ENCODE measurements around the gene TRPC1.
A peak's percentile ranks its signal among the peaks of the same experiment; 100 is the strongest.

The TRPC1 gene

DNA sequence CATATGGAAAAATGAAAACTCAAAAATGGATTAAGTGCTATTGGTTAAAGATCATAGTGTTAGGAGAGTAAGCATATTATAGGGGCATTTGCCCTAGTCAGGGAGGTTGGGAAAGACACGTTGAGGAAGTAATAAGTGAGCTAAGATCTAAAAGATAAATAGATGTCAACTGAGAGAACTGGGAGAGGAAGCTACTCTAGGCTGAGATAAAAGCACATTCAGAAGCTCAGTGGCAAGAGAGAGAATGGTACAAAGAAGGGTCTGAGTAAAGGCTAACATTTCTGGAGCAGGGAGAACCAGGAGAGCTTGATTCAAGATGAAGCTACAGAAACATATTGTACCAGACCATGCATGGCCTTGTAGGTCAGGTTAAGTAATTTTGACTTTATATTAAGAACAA lies 63.9 kb downstream of the TRPC1 start:
- no peak for TF ChIP-seq YY1 (IDR thresholded peaks at IDR 0.05; ENCODE audit: insufficient read depth, insufficient read length)
- no peak for TF ChIP-seq ZNF274 (IDR thresholded peaks at IDR 0.05; ENCODE audit: low read depth, low read length)
- no peak for TF ChIP-seq SUZ12 (IDR thresholded peaks at IDR 0.05; ENCODE audit: extremely low read depth, insufficient read depth, insufficient read length)
- DNase-seq (ENCODE audit: low read depth, low spot score) = no peak
- Histone ChIP-seq H3K4me3 (ENCODE audit: insufficient read length, low read depth) (no peak overlapping the region), H3K9ac (ENCODE audit: insufficient read length, low read depth) (no peak overlapping the region), H3K27me3 (ENCODE audit: insufficient read depth, insufficient read length) (no peaks in the 10 kb centered on the region), H3K4me1 (ENCODE audit: insufficient read depth, insufficient read length) (no peaks in the 10 kb centered on the region), H3K36me3 (ENCODE audit: insufficient read depth, insufficient read length, low read length) (peaks cover 2% of the 10 kb centered on the region), H3K9me3 (ENCODE audit: insufficient read depth, low read length) (no peaks in the 10 kb centered on the region)

DNA sequence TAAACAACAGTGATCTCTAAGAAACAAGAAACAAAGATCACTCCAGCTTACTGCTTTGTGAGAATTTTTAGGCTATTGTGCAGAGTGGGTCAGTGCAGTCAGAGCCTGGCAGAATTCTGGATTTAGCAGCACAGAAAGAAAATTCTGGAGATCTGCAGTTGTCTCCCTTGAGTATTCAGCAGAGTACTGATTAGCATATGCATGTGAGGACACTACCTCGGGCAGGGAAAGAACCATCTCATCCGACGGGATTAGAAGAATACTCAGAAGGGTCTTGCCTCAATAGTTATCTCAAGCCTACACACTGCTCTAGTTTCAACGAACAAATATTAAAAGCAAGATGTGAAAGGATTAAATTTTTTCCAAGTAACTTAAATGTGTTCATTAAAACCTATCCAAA lies 70.7 kb downstream of the TRPC1 start:
- DNase-seq (ENCODE audit: low read depth, low spot score) = peak; percentile 5
- Histone ChIP-seq H3K4me3 (ENCODE audit: insufficient read length, low read depth) (no peak overlapping the region), H3K9ac (ENCODE audit: insufficient read length, low read depth) (no peak overlapping the region), H3K36me3 (ENCODE audit: insufficient read depth, insufficient read length, low read length) (peaks cover 4% of the 10 kb centered on the region), H3K9me3 (ENCODE audit: insufficient read depth, low read length) (no peaks in the 10 kb centered on the region), H3K27me3 (ENCODE audit: insufficient read depth, insufficient read length) (no peaks in the 10 kb centered on the region), H3K4me1 (ENCODE audit: insufficient read depth, insufficient read length) (no peaks in the 10 kb centered on the region)
- TF ChIP-seq YY1 (IDR thresholded peaks at IDR 0.05; ENCODE audit: insufficient read depth, insufficient read length) (no peak), ZNF274 (IDR thresholded peaks at IDR 0.05; ENCODE audit: low read depth, low read length) (no peak), SUZ12 (IDR thresholded peaks at IDR 0.05; ENCODE audit: extremely low read depth, insufficient read depth, insufficient read length) (no peak)

DNA sequence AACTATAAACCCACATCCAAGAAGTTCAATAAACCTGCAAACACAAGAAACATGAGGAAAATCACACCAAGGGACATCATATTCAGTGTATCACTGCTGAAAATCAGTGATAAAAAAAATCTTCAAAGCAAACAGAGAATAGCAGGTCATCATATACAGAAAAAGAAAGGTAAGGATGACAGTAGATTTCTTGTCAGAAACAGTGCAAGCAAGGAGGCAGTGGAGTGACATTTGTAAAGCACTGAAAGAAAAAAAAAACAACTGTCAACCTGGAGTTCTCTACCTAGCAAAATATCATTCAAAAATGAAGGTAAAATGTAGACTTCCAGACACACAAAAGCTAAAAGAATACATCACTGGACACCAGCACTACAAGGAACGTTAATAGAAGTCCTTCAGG lies 71.5 kb downstream of the TRPC1 start:
- peaks cover 4% of the 10 kb centered on the region for H3K36me3 ChIP-seq (ENCODE audit: insufficient read depth, insufficient read length, low read length)
- TF ChIP-seq SUZ12 (IDR thresholded peaks at IDR 0.05; ENCODE audit: extremely low read depth, insufficient read depth, insufficient read length) (no peak), ZNF274 (IDR thresholded peaks at IDR 0.05; ENCODE audit: low read depth, low read length) (no peak), YY1 (IDR thresholded peaks at IDR 0.05; ENCODE audit: insufficient read depth, insufficient read length) (no peak)
- H3K9ac ChIP-seq (ENCODE audit: insufficient read length, low read depth) = no peak overlapping the region
- H3K4me1 ChIP-seq (ENCODE audit: insufficient read depth, insufficient read length) = no peaks in the 10 kb centered on the region
- no peak for DNase-seq (ENCODE audit: low read depth, low spot score)
- no peaks in the 10 kb centered on the region for H3K27me3 ChIP-seq (ENCODE audit: insufficient read depth, insufficient read length)
- no peaks in the 10 kb centered on the region for H3K9me3 ChIP-seq (ENCODE audit: insufficient read depth, low read length)
- H3K4me3 ChIP-seq (ENCODE audit: insufficient read length, low read depth) = no peak overlapping the region

DNA sequence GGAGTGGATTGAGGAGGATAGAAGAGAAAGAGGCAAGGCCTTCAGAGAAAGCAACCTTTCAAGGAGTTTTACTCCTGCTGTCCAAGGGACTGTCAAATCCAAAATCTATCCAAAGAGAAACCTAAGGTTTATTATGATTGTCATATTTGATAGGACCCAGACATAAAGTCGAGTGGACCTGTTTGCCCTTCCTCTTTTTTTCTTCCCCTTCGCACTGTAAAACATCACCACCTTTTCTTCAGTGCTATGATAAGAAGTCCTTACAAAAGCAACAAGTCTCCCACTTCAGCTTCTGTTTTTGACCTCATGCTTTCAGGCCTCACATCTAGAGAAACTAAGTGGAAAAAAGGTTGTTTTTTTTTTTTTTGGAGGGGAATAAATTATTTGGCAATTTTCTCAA lies 73.0 kb downstream of the TRPC1 start:
- no peaks in the 10 kb centered on the region for H3K9me3 ChIP-seq (ENCODE audit: insufficient read depth, low read length)
- H3K4me1 ChIP-seq (ENCODE audit: insufficient read depth, insufficient read length) = no peaks in the 10 kb centered on the region
- H3K4me3 ChIP-seq (ENCODE audit: insufficient read length, low read depth) = no peak overlapping the region
- DNase-seq (ENCODE audit: low read depth, low spot score) = no peak
- H3K36me3 ChIP-seq (ENCODE audit: insufficient read depth, insufficient read length, low read length) = peaks cover 4% of the 10 kb centered on the region
- H3K27me3 ChIP-seq (ENCODE audit: insufficient read depth, insufficient read length) = no peaks in the 10 kb centered on the region
- TF ChIP-seq ZNF274 (IDR thresholded peaks at IDR 0.05; ENCODE audit: low read depth, low read length) (no peak), YY1 (IDR thresholded peaks at IDR 0.05; ENCODE audit: insufficient read depth, insufficient read length) (no peak), SUZ12 (IDR thresholded peaks at IDR 0.05; ENCODE audit: extremely low read depth, insufficient read depth, insufficient read length) (no peak)
- H3K9ac ChIP-seq (ENCODE audit: insufficient read length, low read depth) = no peak overlapping the region

DNA sequence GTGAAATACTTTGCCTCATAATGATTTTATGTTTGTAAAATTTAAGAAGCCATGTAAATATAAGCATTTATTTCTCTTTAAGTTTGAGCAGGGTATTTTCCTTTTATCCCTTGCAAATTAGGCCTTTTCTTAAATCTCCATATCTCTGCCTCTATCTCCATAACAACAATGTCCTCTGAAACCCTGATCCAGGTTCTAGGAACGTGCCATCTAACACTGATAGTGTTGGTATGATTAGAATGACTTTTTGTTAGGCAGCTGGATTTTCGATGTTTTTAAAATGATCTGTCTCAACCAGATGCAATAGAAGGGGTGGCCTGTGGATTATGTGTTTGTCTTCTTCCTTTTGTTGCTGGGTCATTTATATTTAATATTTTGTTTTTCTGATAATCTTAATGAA lies 77.9 kb downstream of the TRPC1 start:
- Histone ChIP-seq H3K36me3 (ENCODE audit: insufficient read depth, insufficient read length, low read length) (peaks cover 18% of the 10 kb centered on the region), H3K4me3 (ENCODE audit: insufficient read length, low read depth) (no peak overlapping the region), H3K27me3 (ENCODE audit: insufficient read depth, insufficient read length) (no peaks in the 10 kb centered on the region), H3K9me3 (ENCODE audit: insufficient read depth, low read length) (no peaks in the 10 kb centered on the region), H3K9ac (ENCODE audit: insufficient read length, low read depth) (no peak overlapping the region), H3K4me1 (ENCODE audit: insufficient read depth, insufficient read length) (no peaks in the 10 kb centered on the region)
- no peak for DNase-seq (ENCODE audit: low read depth, low spot score)
- TF ChIP-seq YY1 (IDR thresholded peaks at IDR 0.05; ENCODE audit: insufficient read depth, insufficient read length) = no peak
- TF ChIP-seq ZNF274 (IDR thresholded peaks at IDR 0.05; ENCODE audit: low read depth, low read length) = no peak
- TF ChIP-seq SUZ12 (IDR thresholded peaks at IDR 0.05; ENCODE audit: extremely low read depth, insufficient read depth, insufficient read length) = no peak

DNA sequence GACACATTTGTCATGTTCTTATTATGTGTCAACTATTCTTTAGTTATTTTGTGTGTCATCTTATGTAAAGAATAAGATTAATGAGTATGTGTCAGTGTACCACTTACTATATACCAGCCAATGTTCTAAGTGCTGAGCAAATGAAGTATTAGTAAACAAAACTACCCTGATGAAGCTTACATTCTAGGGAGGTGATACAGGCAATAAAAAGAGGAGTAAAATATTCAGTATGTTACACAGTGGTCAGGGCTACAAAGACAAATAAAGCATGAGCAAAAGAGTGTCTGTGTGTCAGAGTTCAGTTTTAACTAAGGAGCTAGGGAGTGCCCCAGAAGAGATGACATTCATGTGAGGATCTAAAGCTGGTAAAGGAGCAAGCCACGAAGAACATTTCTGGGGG lies 79.1 kb downstream of the TRPC1 start:
- no peak for TF ChIP-seq SUZ12 (IDR thresholded peaks at IDR 0.05; ENCODE audit: extremely low read depth, insufficient read depth, insufficient read length)
- TF ChIP-seq ZNF274 (IDR thresholded peaks at IDR 0.05; ENCODE audit: low read depth, low read length) = no peak
- TF ChIP-seq YY1 (IDR thresholded peaks at IDR 0.05; ENCODE audit: insufficient read depth, insufficient read length) = no peak

DNA sequence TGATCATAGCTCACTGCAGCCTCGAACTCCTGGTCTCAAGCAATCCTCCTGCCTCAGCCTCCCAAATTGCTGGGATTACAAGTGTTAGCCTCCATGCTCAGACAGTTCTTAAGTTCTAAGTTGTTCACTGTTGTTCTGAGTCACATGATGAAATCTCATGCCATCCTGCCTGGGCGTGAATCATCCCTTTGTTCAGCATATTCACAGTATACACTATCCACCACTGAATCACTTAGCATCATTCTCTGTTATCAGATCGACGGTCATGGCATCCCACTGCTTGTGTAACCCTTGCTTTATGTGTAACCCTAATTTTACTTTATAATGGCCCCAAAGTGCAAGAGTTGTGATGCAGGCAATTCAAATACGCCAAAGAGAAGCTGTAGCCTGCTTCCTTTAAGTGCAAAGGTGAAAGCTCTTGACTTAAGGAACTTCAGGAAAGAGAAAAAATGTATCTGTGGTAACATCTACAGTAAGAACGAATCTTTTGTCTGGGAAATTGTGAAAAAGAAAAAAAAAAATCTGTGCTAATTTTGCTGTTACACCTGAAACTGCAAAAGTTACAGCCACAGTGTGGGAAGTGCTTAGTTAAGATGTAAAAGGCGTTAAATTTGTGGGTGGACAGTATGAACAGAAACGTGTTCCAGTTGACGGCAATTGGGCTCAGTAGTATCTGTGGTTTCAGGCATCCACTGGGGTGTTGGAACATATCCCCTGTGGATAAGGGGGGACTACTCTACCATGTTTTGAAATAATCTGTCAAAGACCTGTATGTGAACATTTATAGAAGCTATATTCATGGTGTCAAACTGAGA lies 84.5 kb downstream of the TRPC1 start:
- Histone ChIP-seq H3K9ac (ENCODE audit: insufficient read length, low read depth) (no peak overlapping the region), H3K4me1 (ENCODE audit: insufficient read depth, insufficient read length) (no peaks in the 10 kb centered on the region), H3K4me3 (ENCODE audit: insufficient read length, low read depth) (no peak overlapping the region), H3K36me3 (ENCODE audit: insufficient read depth, insufficient read length, low read length) (peaks cover 20% of the 10 kb centered on the region), H3K27me3 (ENCODE audit: insufficient read depth, insufficient read length) (no peaks in the 10 kb centered on the region), H3K9me3 (ENCODE audit: insufficient read depth, low read length) (no peaks in the 10 kb centered on the region)
- TF ChIP-seq SUZ12 (IDR thresholded peaks at IDR 0.05; ENCODE audit: extremely low read depth, insufficient read depth, insufficient read length) = no peak
- no peak for TF ChIP-seq YY1 (IDR thresholded peaks at IDR 0.05; ENCODE audit: insufficient read depth, insufficient read length)
- no peak for TF ChIP-seq ZNF274 (IDR thresholded peaks at IDR 0.05; ENCODE audit: low read depth, low read length)
- no peak for DNase-seq (ENCODE audit: low read depth, low spot score)

More for the DNA sequence above, 79.1 kb downstream of the TRPC1 start:
- no peak for DNase-seq (ENCODE audit: low read depth, low spot score)
- no peaks in the 10 kb centered on the region for H3K4me1 ChIP-seq (ENCODE audit: insufficient read depth, insufficient read length)
- H3K9ac ChIP-seq (ENCODE audit: insufficient read length, low read depth) = no peak overlapping the region
- peaks cover 18% of the 10 kb centered on the region for H3K36me3 ChIP-seq (ENCODE audit: insufficient read depth, insufficient read length, low read length)
- H3K4me3 ChIP-seq (ENCODE audit: insufficient read length, low read depth) = no peak overlapping the region
- H3K9me3 ChIP-seq (ENCODE audit: insufficient read depth, low read length) = no peaks in the 10 kb centered on the region
- no peaks in the 10 kb centered on the region for H3K27me3 ChIP-seq (ENCODE audit: insufficient read depth, insufficient read length)

Measured in NT2/D1 (cell line).